HEK293 (cell line): Measurements from ENCODE around the gene PLAAT5.

Experiments
- CTCF ChIA-PET: fragments of 350-600 bp; formaldehyde crosslinking; extraction: SDS; loops from one replicate; lab custom pipeline; 2021; ENCODE audit warnings: antibody characterized with exemption; lab: Yijun Ruan, JAX
- POLR2A ChIA-PET: fragments of 300-600 bp; formaldehyde crosslinking; extraction: SDS; loops from one replicate; lab custom pipeline; 2020; ENCODE audit warnings: antibody characterized with exemption, inconsistent platforms; lab: Yijun Ruan, JAX
- H3K27ac ChIP-seq: fragments of 200-500 bp; sonication (Bioruptor generic); 2 replicates; pipeline ENCODE4 v1.5.1; 2014; ENCODE audit warnings: low read depth, low read length, control low read depth, inconsistent platforms; ENCODE audit errors: extremely low read depth
- H3K36me3 ChIP-seq, 2 experiments: fragments of 200-500 bp in 1 of 2; sonication (Bioruptor generic) in 1 of 2; 1 replicate in 1 of 2; 2 replicates in 1 of 2; pipeline ENCODE4 v1.5.1; 2014 to 2017; ENCODE audit warnings: inconsistent platforms in 2 of 2, low read length in 2 of 2; ENCODE audit not compliant: control insufficient read depth in 2 of 2, insufficient read depth in 1 of 2
- H3K4me1 ChIP-seq: fragments of 200-500 bp; sonication (Bioruptor generic); 2 replicates; pipeline ENCODE4 v1.5.1; 2014; ENCODE audit warnings: mild to moderate bottlenecking, low read length, inconsistent platforms; ENCODE audit not compliant: control insufficient read depth, insufficient read depth
- H3K4me3 ChIP-seq: 2 replicates; pipeline ENCODE4 v1.5.1; 2011; ENCODE audit warnings: low read depth, mild to moderate bottlenecking, control low read depth, low read length, moderate library complexity
- H3K9me3 ChIP-seq: fragments of 200-500 bp; sonication (Bioruptor generic); 2 replicates; pipeline ENCODE4 v1.5.1; 2014; ENCODE audit warnings: low read depth, low read length, inconsistent platforms; ENCODE audit not compliant: control insufficient read depth, insufficient read depth
- HOXA7 ChIP-seq: sonication (generic); formaldehyde crosslinking; IDR thresholded peaks from 2 replicates; pipeline ENCODE4 v1.8.1; 2022; ENCODE audit warnings: missing genetic modification reagents, borderline replicate concordance
- IKZF3 ChIP-seq: fragments of 450-650 bp; IDR thresholded peaks from 2 replicates; pipeline ENCODE4 v1.5.0; 2018; ENCODE audit warnings: missing biosample characterization, mild to moderate bottlenecking, missing genetic modification characterization, moderate library complexity
- KLF16 ChIP-seq: fragments of 450-650 bp; formaldehyde crosslinking; IDR thresholded peaks from 2 replicates; pipeline ENCODE4 v1.5.1; 2017; ENCODE audit warnings: missing biosample characterization, missing genetic modification characterization
- KLF8 ChIP-seq: fragments of 450-650 bp; formaldehyde crosslinking; IDR thresholded peaks from 2 replicates; pipeline ENCODE4 v1.5.1; 2016; ENCODE audit warnings: missing biosample characterization, missing genetic modification characterization
- MZF1 ChIP-seq: fragments of 450-650 bp; formaldehyde crosslinking; IDR thresholded peaks from 2 replicates; pipeline ENCODE4 v1.5.1; 2017; ENCODE audit warnings: missing biosample characterization, missing genetic modification characterization, borderline replicate concordance
- ZBTB1 ChIP-seq: fragments of 450-650 bp; formaldehyde crosslinking; IDR thresholded peaks from 2 replicates; pipeline ENCODE4 v1.5.1; 2016; ENCODE audit warnings: missing biosample characterization, missing genetic modification characterization
- ZBTB48 ChIP-seq: fragments of 450-650 bp; formaldehyde crosslinking; IDR thresholded peaks from 2 replicates; pipeline ENCODE4 v1.5.1; 2016; ENCODE audit warnings: missing biosample characterization, missing genetic modification characterization
- ZFP69B ChIP-seq: fragments of 450-650 bp; formaldehyde crosslinking; IDR thresholded peaks from 2 replicates; pipeline ENCODE4 v1.5.1; 2016; ENCODE audit warnings: missing biosample characterization, missing genetic modification characterization
- ZNF10 ChIP-seq: fragments of 450-650 bp; formaldehyde crosslinking; IDR thresholded peaks from 2 replicates; pipeline ENCODE4 v1.5.1; 2017; ENCODE audit warnings: missing biosample characterization, missing genetic modification characterization
- ZNF18 ChIP-seq: fragments of 450-650 bp; formaldehyde crosslinking; IDR thresholded peaks from 2 replicates; pipeline ENCODE4 v1.5.1; 2016; ENCODE audit warnings: missing biosample characterization, missing genetic modification characterization
- ZNF221 ChIP-seq: fragments of 450-650 bp; formaldehyde crosslinking; IDR thresholded peaks from 2 replicates; pipeline ENCODE4 v1.5.1; 2017; ENCODE audit warnings: missing biosample characterization, missing genetic modification characterization, borderline replicate concordance
- ZNF266 ChIP-seq: fragments of 450-650 bp; formaldehyde crosslinking; IDR thresholded peaks from 2 replicates; pipeline ENCODE4 v1.5.1; 2016; ENCODE audit warnings: missing biosample characterization, missing genetic modification characterization, low read depth
- ZNF274 ChIP-seq, 2 experiments: fragments of 200-500 bp in 1 of 2; fragments of 450-650 bp in 1 of 2; sonication (Bioruptor generic) in 1 of 2; formaldehyde crosslinking in 1 of 2; IDR thresholded peaks; 2 replicates each; pipeline versions ENCODE4 v1.5.1 to v1.6.1; 2014 to 2016; ENCODE audit warnings: borderline replicate concordance in 1 of 2, inconsistent platforms in 1 of 2, low read length in 1 of 2, missing biosample characterization in 1 of 2, missing genetic modification characterization in 1 of 2
- ZNF311 ChIP-seq: fragments of 450-650 bp; formaldehyde crosslinking; IDR thresholded peaks from 2 replicates; pipeline ENCODE4 v1.5.1; 2017; ENCODE audit warnings: missing biosample characterization, missing genetic modification characterization, borderline replicate concordance
- ZNF366 ChIP-seq: fragments of 450-650 bp; formaldehyde crosslinking; conservative IDR thresholded peaks from 2 replicates; pipeline ENCODE4 v1.5.1; 2016; ENCODE audit warnings: missing biosample characterization, missing genetic modification characterization
- ZNF37A ChIP-seq: fragments of 450-650 bp; IDR thresholded peaks from 2 replicates; pipeline ENCODE4 v1.5.1; 2018; ENCODE audit warnings: missing biosample characterization, missing genetic modification characterization
- ZNF391 ChIP-seq: fragments of 450-650 bp; formaldehyde crosslinking; IDR thresholded peaks from 2 replicates; pipeline ENCODE4 v1.5.1; 2016; ENCODE audit warnings: low read depth, missing biosample characterization, missing genetic modification characterization, borderline replicate concordance
- ZNF501 ChIP-seq: fragments of 450-650 bp; formaldehyde crosslinking; IDR thresholded peaks from 2 replicates; pipeline ENCODE4 v1.5.1; 2016; ENCODE audit warnings: missing biosample characterization, missing genetic modification characterization
- ZNF514 ChIP-seq: fragments of 450-650 bp; formaldehyde crosslinking; IDR thresholded peaks from 2 replicates; pipeline ENCODE4 v1.5.1; 2016; ENCODE audit warnings: missing biosample characterization, missing genetic modification characterization
- ZNF549 ChIP-seq: fragments of 450-650 bp; IDR thresholded peaks from 2 replicates; pipeline ENCODE4 v1.5.1; 2018; ENCODE audit warnings: missing biosample characterization, missing genetic modification characterization, mild to moderate bottlenecking, inconsistent platforms, moderate library complexity
- ZNF623 ChIP-seq: fragments of 450-650 bp; formaldehyde crosslinking; IDR thresholded peaks from 2 replicates; pipeline ENCODE4 v1.5.1; 2016; ENCODE audit warnings: missing biosample characterization, missing genetic modification characterization
- ZNF785 ChIP-seq: fragments of 450-650 bp; formaldehyde crosslinking; IDR thresholded peaks from 2 replicates; pipeline ENCODE4 v1.5.1; 2016; ENCODE audit warnings: missing biosample characterization, missing genetic modification characterization
- ZSCAN23 ChIP-seq: fragments of 450-650 bp; formaldehyde crosslinking; IDR thresholded peaks from 2 replicates; pipeline ENCODE4 v1.5.1; 2016; ENCODE audit warnings: missing biosample characterization, missing genetic modification characterization
- TF ChIP-seq, protein P1 (sequence below): fragments of 450-650 bp; formaldehyde crosslinking; IDR thresholded peaks from 2 replicates; pipeline ENCODE4 v1.5.0; 2017; ENCODE audit warnings: missing biosample characterization, missing genetic modification characterization, borderline replicate concordance
- TF ChIP-seq, protein P2 (sequence below): fragments of 450-650 bp; formaldehyde crosslinking; IDR thresholded peaks from 2 replicates; pipeline ENCODE4 v1.5.1; 2017; ENCODE audit warnings: missing biosample characterization, missing genetic modification characterization
- TF ChIP-seq, protein P3 (sequence below): fragments of 450-650 bp; formaldehyde crosslinking; conservative IDR thresholded peaks from 2 replicates; pipeline ENCODE4 v1.5.1; 2016; ENCODE audit warnings: low read depth, missing biosample characterization, missing genetic modification characterization

The PLAAT5 gene

GRCh38 chr11:63488789-63489188, 2.2 kb downstream of the PLAAT5 start:
- Histone ChIP-seq H3K27ac (no peak overlapping the region), H3K4me1 (no peaks in the 10 kb centered on the region), H3K9me3 (no peaks in the 10 kb centered on the region), H3K36me3 (no peaks in the 10 kb centered on the region), H3K4me3 (no peak overlapping the region)
- no peak for TF ChIP-seq ZNF623
- TF ChIP-seq ZNF311, result no peak
- no peak for TF ChIP-seq ZNF501 (tag by site-specific recombination)
- no peak for TF ChIP-seq ZSCAN23 (tag by site-specific recombination)
- no peak for TF ChIP-seq ZFP69B (tag by site-specific recombination)
- TF ChIP-seq, protein P1, sequence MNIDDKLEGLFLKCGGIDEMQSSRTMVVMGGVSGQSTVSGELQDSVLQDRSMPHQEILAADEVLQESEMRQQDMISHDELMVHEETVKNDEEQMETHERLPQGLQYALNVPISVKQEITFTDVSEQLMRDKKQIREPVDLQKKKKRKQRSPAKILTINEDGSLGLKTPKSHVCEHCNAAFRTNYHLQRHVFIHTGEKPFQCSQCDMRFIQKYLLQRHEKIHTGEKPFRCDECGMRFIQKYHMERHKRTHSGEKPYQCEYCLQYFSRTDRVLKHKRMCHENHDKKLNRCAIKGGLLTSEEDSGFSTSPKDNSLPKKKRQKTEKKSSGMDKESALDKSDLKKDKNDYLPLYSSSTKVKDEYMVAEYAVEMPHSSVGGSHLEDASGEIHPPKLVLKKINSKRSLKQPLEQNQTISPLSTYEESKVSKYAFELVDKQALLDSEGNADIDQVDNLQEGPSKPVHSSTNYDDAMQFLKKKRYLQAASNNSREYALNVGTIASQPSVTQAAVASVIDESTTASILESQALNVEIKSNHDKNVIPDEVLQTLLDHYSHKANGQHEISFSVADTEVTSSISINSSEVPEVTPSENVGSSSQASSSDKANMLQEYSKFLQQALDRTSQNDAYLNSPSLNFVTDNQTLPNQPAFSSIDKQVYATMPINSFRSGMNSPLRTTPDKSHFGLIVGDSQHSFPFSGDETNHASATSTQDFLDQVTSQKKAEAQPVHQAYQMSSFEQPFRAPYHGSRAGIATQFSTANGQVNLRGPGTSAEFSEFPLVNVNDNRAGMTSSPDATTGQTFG (tag by site-specific recombination), result no peak
- no peak for TF ChIP-seq KLF8 (tag by site-specific recombination)
- TF ChIP-seq ZNF37A (tag by site-specific recombination), result no peak
- TF ChIP-seq ZBTB1, result no peak
- TF ChIP-seq ZNF785, result no peak
- no peak for TF ChIP-seq ZNF221 (tag by site-specific recombination)
- TF ChIP-seq, protein P2, sequence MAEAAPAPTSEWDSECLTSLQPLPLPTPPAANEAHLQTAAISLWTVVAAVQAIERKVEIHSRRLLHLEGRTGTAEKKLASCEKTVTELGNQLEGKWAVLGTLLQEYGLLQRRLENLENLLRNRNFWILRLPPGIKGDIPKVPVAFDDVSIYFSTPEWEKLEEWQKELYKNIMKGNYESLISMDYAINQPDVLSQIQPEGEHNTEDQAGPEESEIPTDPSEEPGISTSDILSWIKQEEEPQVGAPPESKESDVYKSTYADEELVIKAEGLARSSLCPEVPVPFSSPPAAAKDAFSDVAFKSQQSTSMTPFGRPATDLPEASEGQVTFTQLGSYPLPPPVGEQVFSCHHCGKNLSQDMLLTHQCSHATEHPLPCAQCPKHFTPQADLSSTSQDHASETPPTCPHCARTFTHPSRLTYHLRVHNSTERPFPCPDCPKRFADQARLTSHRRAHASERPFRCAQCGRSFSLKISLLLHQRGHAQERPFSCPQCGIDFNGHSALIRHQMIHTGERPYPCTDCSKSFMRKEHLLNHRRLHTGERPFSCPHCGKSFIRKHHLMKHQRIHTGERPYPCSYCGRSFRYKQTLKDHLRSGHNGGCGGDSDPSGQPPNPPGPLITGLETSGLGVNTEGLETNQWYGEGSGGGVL (tag by site-specific recombination), result no peak
- POLR2A ChIA-PET, result no interaction called here
- CTCF ChIA-PET, result interaction anchor here (1.3 to 3.9 kb wide), 2 partner anchors 8 to 10 kb away, joined by 3 to 15 read pairs; no protein-coding TSS in a partner anchor

DNA sequence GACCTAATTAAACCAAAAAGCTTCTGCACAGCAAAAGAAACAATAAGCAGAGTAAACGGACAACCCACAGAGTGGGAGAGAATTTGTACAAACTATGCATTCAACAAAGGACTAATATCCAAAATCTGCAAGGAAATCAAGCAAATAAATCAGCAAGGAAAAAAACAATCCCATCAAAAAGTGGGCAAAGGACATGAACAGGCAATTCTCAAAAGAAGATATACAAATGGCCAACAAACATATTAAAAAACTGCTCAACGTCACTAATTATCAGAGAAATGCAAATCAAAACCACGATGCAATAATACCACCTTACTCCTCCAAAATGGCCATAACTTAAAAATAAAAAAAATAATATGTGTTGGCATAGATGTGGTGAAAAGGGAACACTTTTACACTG, 5.2 kb downstream of the PLAAT5 start:
- CTCF ChIA-PET, result no interaction called here
- TF ChIP-seq ZNF266 (tag by site-specific recombination), result no peak
- TF ChIP-seq ZNF514 (tag by site-specific recombination), result no peak
- no peak for TF ChIP-seq ZNF10 (tag by site-specific recombination)
- TF ChIP-seq ZNF785, result no peak
- TF ChIP-seq, protein P3, sequence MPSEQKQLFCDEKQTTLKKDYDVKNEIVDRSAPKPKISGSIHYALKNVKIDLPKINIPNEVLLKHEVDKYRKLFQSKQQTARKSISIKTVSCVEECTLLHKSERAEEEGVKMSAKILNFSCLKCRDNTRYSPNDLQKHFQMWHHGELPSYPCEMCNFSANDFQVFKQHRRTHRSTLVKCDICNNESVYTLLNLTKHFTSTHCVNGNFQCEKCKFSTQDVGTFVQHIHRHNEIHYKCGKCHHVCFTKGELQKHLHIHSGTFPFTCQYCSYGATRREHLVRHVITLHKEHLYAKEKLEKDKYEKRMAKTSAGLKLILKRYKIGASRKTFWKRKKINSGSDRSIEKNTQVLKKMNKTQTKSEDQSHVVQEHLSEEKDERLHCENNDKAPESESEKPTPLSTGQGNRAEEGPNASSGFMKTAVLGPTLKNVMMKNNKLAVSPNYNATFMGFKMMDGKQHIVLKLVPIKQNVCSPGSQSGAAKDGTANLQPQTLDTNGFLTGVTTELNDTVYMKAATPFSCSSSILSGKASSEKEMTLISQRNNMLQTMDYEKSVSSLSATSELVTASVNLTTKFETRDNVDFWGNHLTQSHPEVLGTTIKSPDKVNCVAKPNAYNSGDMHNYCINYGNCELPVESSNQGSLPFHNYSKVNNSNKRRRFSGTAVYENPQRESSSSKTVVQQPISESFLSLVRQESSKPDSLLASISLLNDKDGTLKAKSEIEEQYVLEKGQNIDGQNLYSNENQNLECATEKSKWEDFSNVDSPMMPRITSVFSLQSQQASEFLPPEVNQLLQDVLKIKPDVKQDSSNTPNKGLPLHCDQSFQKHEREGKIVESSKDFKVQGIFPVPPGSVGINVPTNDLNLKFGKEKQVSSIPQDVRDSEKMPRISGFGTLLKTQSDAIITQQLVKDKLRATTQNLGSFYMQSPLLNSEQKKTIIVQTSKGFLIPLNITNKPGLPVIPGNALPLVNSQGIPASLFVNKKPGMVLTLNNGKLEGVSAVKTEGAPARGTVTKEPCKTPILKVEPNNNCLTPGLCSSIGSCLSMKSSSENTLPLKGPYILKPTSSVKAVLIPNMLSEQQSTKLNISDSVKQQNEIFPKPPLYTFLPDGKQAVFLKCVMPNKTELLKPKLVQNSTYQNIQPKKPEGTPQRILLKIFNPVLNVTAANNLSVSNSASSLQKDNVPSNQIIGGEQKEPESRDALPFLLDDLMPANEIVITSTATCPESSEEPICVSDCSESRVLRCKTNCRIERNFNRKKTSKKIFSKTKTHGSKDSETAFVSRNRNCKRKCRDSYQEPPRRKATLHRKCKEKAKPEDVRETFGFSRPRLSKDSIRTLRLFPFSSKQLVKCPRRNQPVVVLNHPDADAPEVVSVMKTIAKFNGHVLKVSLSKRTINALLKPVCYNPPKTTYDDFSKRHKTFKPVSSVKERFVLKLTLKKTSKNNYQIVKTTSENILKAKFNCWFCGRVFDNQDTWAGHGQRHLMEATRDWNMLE (tag by site-specific recombination), result no peak
- no peak for TF ChIP-seq ZBTB48 (tag by site-specific recombination)
- no peak for TF ChIP-seq KLF16 (tag by site-specific recombination)
- no peak for TF ChIP-seq HOXA7
- TF ChIP-seq ZNF549 (tag by site-specific recombination), result no peak
- TF ChIP-seq MZF1 (tag by site-specific recombination), result no peak
- no peak for TF ChIP-seq ZNF366 (tag by site-specific recombination)
- TF ChIP-seq KLF8 (tag by site-specific recombination), result no peak
- no peak for TF ChIP-seq ZNF274 (IDR thresholded peaks at IDR 0.05; ENCODE audit: low read length)
- no peak for TF ChIP-seq ZNF274 (tag by site-specific recombination; IDR thresholded peaks at IDR 0.05; ENCODE audit: borderline replicate concordance)
- no peak for TF ChIP-seq IKZF3 (tag by site-specific recombination)
- TF ChIP-seq ZNF18 (tag by site-specific recombination), result no peak
- TF ChIP-seq ZNF391 (tag by site-specific recombination), result no peak

More for the DNA sequence above, 5.2 kb downstream of the PLAAT5 start:
- Histone ChIP-seq H3K27ac (no peak overlapping the region), H3K4me3 (no peak overlapping the region), H3K36me3 (no peaks in the 10 kb centered on the region), H3K4me1 (no peaks in the 10 kb centered on the region), H3K9me3 (no peaks in the 10 kb centered on the region)
- POLR2A ChIA-PET, result no interaction called here
